Loucy (cell line): ENCODE measurements around the gene SCO2.

Experiments used
- CTCF ChIP-seq: fragments of 200-600 bp; sonication (generic); conservative IDR thresholded peaks from 2 replicates; pipeline ENCODE4 v1.5.1; 2014; ENCODE audit warnings: mild to moderate bottlenecking, antibody characterized with exemption, low read length
- EZH2phosphoT487 ChIP-seq: fragments of 200-600 bp; IDR thresholded peaks from 2 replicates; pipeline ENCODE4 v1.6.1; 2018; ENCODE audit warnings: antibody characterized with exemption, mild to moderate bottlenecking, moderate library complexity, borderline replicate concordance

DNA sequence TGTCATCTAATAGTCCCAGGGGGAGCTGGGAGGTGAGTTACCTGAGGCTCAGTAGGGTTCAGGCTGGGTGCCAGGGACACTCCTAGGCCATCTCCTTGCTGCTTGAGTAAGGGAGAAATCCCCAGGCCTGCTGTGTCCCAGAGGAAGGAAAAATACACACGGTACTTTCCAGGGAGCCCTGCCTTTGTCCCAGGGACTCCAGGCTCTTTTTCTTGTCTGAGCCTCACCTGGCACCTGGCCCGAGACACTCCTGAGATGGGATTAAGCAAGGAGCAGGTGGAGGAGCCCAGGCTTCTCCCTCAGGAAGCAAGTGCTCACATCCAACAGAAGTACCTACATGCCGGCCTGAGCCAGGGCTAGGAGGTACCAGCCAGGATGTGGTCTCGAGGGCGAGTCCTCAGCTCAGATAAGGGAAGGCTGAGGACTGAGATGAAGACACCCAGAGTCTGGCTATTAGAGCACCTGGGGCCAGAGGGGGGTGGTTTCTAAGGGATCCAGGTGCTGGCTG lies 19.4 kb upstream of the SCO2 start:
- TF ChIP-seq CTCF: no peak
- no peak for TF ChIP-seq EZH2phosphoT487
